ENCODE data around the gene PRKAG1. TPM values are rescaled to one million over a fixed set of nuclear protein-coding genes. Genes with fewer than 3 reads are reported as not detected.

The PRKAG1 gene
- total RNA-seq, 4 donors from 2014 or later = 34.1 to 42.2 (median 37.9) TPM

DNA sequence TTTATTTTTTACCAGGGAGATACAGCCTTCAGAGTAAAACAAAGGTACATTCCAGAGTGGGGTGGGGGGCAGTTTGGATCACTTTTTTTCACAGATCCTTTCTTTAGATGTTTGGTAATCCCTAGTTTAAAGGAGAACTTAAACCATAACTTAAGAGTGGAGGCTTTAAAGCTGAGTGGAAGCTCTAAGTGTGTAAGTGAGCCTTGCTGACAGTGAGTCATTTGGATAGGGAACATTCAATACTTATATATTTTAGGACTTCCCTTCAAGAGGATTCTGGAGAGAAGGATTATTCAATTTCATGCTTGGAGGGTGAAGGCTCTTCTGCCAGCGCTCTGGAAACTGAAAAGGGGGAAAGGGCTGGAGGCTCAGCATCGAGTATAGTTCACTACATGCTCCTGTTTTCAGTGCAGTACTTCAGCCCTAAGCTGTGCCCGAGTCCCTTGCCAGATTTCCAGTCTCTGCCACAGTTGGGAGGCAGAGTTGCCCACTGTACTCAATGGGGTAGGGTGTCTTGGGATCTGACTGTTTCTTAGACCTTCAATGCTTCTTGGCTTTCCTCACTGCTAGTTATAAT, 8.4 kb downstream of the PRKAG1 start:
- Histone ChIP-seq H3K27ac (no peak overlapping the region), H3K9me3 (no peaks in the 10 kb centered on the region), H3K4me1 (no peaks in the 10 kb centered on the region), H3K4me3 (no peak overlapping the region), H3K36me3 (peaks cover 0 to 47% (median 0%) of the 10 kb centered on the region in 3 donors), H3K27me3 (no peaks in the 10 kb centered on the region)
- DNase-seq = no peak
- TF ChIP-seq, protein P1, sequence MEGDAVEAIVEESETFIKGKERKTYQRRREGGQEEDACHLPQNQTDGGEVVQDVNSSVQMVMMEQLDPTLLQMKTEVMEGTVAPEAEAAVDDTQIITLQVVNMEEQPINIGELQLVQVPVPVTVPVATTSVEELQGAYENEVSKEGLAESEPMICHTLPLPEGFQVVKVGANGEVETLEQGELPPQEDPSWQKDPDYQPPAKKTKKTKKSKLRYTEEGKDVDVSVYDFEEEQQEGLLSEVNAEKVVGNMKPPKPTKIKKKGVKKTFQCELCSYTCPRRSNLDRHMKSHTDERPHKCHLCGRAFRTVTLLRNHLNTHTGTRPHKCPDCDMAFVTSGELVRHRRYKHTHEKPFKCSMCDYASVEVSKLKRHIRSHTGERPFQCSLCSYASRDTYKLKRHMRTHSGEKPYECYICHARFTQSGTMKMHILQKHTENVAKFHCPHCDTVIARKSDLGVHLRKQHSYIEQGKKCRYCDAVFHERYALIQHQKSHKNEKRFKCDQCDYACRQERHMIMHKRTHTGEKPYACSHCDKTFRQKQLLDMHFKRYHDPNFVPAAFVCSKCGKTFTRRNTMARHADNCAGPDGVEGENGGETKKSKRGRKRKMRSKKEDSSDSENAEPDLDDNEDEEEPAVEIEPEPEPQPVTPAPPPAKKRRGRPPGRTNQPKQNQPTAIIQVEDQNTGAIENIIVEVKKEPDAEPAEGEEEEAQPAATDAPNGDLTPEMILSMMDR (IDR thresholded peaks at IDR 0.05) = no peak
- TF ChIP-seq POLR2A (IDR thresholded peaks at IDR 0.05) = no peak

DNA sequence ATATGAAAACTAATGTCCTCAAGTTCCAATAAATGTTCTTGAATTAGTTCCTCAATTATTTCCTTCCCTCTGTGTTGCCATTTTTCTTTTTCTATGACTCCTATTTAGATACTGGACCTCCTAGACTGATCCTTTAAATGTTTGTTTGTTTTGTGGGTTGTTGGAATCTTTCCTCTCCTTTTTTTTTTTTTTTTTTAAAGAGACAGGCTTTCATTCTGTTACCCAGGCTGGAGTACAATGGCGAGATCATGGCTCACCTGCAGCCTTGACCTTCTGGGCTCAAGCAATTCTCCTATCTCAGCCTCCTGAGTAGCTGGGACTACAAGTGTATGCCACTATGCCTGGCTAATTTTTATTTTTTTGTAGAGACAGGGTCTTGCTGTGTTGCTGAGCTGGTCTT, 9.6 kb downstream of the PRKAG1 start:
- H3K4me3 ChIP-seq = no peak overlapping the region
- no peaks in the 10 kb centered on the region for H3K9me3 ChIP-seq
- H3K4me1 ChIP-seq = no peaks in the 10 kb centered on the region
- H3K27ac ChIP-seq = no peak overlapping the region
- no peaks in the 10 kb centered on the region for H3K27me3 ChIP-seq
- TF ChIP-seq POLR2A (IDR thresholded peaks at IDR 0.05) = no peak
- TF ChIP-seq, protein P1 (IDR thresholded peaks at IDR 0.05) = no peak
- no peak for DNase-seq
- H3K36me3 ChIP-seq = peaks cover 0 to 59% (median 0%) of the 10 kb centered on the region in 3 donors

DNA sequence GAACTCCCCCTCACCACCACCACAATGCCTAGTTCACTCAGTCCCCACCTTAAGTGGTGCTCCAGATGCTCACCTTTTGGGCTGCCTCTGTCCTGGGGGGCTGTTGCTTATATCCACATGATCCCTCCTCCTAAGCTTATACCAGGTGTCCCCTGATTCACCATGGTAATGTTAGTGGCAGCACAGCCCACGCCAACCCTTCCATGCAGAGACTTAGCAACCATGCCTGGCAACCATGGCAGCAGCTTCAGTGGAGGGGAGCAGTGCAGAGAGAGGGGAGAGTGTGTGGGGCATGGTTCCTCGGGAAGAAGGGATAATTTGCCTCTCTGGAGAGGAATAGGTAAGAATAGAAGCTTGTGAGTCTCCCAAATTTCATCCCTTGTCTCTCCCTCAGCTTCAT, 18.2 kb downstream of the PRKAG1 start:
- H3K27me3 ChIP-seq = peaks cover 0 to 15% of the 10 kb centered on the region in 2 donors
- TF ChIP-seq, protein P1 (IDR thresholded peaks at IDR 0.05) = no peak
- TF ChIP-seq POLR2A (IDR thresholded peaks at IDR 0.05) = no peak
- no peak overlapping the region for H3K27ac ChIP-seq
- H3K4me1 ChIP-seq = peaks cover 0 to 37% (median 31%) of the 10 kb centered on the region in 4 donors
- no peak overlapping the region for H3K4me3 ChIP-seq
- no peaks in the 10 kb centered on the region for H3K9me3 ChIP-seq
- no peak for DNase-seq
- peaks cover 0 to 43% (median 0%) of the 10 kb centered on the region in 3 donors for H3K36me3 ChIP-seq

DNA sequence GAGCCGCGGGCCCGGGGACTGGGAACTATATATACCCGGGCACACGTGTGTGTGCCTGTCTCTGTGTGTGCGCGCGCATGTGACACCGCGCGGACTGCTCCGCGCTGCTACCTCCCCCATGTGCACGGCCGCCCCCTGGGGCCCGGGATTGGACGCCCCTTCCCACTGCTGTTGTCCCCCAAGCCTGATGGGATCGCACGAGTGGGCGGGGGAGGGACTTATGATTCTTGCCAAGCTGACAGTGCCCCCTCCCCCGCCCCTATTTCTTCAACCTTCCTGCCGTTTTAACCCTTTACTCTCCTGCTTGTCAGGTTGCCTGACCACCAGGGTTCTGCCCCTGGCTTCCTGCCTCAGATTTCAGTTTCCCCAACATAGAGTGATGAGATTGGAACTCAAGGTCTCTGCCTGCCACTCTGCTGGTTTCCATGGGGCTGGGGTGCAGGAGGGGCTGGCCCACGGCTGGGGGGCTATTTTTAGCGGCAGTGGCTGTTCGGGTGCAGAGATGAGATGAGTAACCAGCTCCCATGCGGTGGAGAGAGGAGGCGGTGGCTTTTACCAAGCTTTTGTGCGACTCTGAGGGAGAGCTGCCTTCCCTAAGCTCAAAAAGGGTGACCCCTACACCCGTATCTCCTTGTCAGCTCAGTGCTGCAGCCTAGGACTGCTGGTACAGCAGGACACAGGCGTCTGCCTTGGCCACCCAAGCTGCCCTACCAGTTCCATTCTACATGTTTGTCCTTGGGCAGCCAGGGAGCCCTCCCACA, 19.0 kb downstream of the PRKAG1 start, which contains the start of gene DDN:
TSS of gene DDN (minus strand) at position 5 of the 761 bp plus-strand sequence. CDS start 88 bp downstream, outside the sequence.
- Histone ChIP-seq H3K27ac (peak within 1 kb of the TSS in 1 of 4 donors; percentile 49), H3K4me3 (peak within 1 kb of the TSS; percentile 40 to 64 (median 54)), H3K27me3 (peaks cover 0 to 20% of the 10 kb centered on the region in 2 donors), H3K9me3 (no peaks in the 10 kb centered on the region), H3K36me3 (peaks cover 0 to 35% (median 0%) of the 10 kb centered on the region in 3 donors), H3K4me1 (peaks cover 0 to 42% (median 33%) of the 10 kb centered on the region in 4 donors)
- DNase-seq = no peak
- no peak for TF ChIP-seq POLR2A (IDR thresholded peaks at IDR 0.05)
- TF ChIP-seq, protein P1 (IDR thresholded peaks at IDR 0.05) = no peak

DNA sequence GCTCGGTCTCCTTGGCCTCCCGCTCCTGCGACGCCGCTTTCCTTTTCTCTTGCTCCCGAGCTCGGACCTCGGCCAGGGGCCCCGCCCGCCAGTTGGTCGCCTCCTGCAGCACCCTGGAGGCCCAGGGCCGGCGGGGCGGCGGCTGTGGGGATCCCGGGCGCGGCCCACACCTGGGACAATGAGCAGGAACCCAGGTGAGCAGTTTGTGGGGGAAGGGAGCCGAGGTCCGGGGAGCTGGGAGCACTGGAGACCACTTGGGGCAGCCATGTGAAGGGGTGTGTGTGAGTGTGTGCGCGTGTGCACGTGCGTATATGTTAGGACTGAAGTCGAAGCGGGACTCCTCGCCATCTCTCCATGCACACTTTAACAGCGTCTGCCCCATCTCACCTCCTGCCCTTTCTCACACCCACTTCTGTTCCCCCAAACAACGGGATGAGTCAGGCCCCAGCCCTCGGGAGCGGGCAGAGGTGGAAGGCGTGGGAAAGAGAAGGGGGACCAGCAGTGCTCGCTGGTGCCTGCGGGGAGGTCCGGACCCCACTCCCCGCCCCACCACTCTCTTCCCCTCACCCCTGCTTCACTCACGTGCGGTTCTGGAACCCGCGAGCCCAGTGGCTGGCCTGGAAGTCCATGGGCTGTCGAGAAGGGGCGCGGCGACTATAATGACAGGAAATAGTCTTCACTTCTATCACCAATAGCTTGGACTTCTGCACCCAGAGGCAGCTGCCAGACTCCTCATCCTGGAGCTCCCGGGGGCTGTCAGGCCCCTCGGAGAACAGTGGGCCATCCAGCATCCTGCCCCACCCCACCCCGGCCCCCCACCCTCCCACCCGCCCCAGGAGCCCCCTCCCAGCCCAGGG, 19.9 kb downstream of the PRKAG1 start:
- DNase-seq = peak in 2 of 3 donors; percentile 63 to 72
- Histone ChIP-seq H3K36me3 (peaks cover 0 to 27% (median 0%) of the 10 kb centered on the region in 3 donors), H3K9me3 (no peaks in the 10 kb centered on the region), H3K27me3 (peaks cover 0 to 26% of the 10 kb centered on the region in 2 donors), H3K27ac (peak overlapping the region in 1 of 4 donors; percentile 49), H3K4me1 (peaks cover 0 to 43% (median 33%) of the 10 kb centered on the region in 4 donors), H3K4me3 (peak overlapping the region; percentile 40 to 64 (median 54))
- TF ChIP-seq, protein P1 (IDR thresholded peaks at IDR 0.05) = no peak
- no peak for TF ChIP-seq POLR2A (IDR thresholded peaks at IDR 0.05)

All from Peyer's patch (tissue), 4 donors.